H1 (cell line): ENCODE measurements around the gene MORN4. TPM values are rescaled to one million over a fixed set of nuclear protein-coding genes. Genes with fewer than 3 reads are reported as not detected.

Experiments
- CTCF ChIA-PET: fragments of 300-600 bp; sonication (Branson Sonifier 250); formaldehyde crosslinking; loops from one replicate; lab custom pipeline; 2021; ENCODE audit not compliant: partially characterized antibody; lab: Charles Lee
- POLR2A ChIA-PET: fragments of 300-600 bp; sonication (Branson Sonifier 250); formaldehyde crosslinking; loops from one replicate; lab custom pipeline; 2021; ENCODE audit warnings: inconsistent platforms; ENCODE audit not compliant: partially characterized antibody; lab: Charles Lee
- DNase-seq, 2 experiments: peaks; one replicate each; pipeline versions ENCODE4 v3.0.0 to v3.0.0-alpha.2; 2010 to 2022; ENCODE audit warnings: low spot score in 2 of 2, low read depth in 1 of 2, mixed read lengths in 1 of 2
- FAIRE-seq: peaks from 2 replicates; lab custom pipeline; 2011; peaks lifted over from hg19 to GRCh38; lab: Jason Lieb, UNC
- H2AFZ ChIP-seq: 2 replicates; pipeline ENCODE4 v1.8.1; 2012; ENCODE audit warnings: low read length, inconsistent platforms
- H2AK5ac ChIP-seq: 2 replicates; pipeline ENCODE4 v1.6.1; 2013; ENCODE audit warnings: low read depth, low read length
- H2BK120ac ChIP-seq: replicated peaks from 2 replicates; pipeline ENCODE3; 2013; ENCODE audit warnings: low read depth, low read length, inconsistent platforms
- H2BK12ac ChIP-seq: 2 replicates; pipeline ENCODE4 v1.6.1; 2013; ENCODE audit warnings: low read depth, low read length
- H2BK15ac ChIP-seq: 2 replicates; pipeline ENCODE4 v1.6.1; 2013; ENCODE audit warnings: low read length
- H2BK20ac ChIP-seq: 2 replicates; pipeline ENCODE4 v1.6.1; 2013; ENCODE audit warnings: low read length
- H2BK5ac ChIP-seq: 2 replicates; pipeline ENCODE4 v1.6.1; 2013; ENCODE audit warnings: low read depth, low read length
- H3K14ac ChIP-seq: 2 replicates; pipeline ENCODE4 v1.6.1; 2013; ENCODE audit warnings: inconsistent platforms; ENCODE audit not compliant: insufficient read length
- H3K18ac ChIP-seq: 2 replicates; pipeline ENCODE4 v1.6.1; 2013; ENCODE audit warnings: low read length; ENCODE audit errors: extremely low read depth
- H3K23ac ChIP-seq: 2 replicates; pipeline ENCODE4 v1.6.1; 2013; ENCODE audit warnings: inconsistent platforms; ENCODE audit not compliant: insufficient read length
- H3K23me2 ChIP-seq: 2 replicates; pipeline ENCODE4 v1.6.1; 2013; ENCODE audit warnings: low read depth, low read length
- H3K27ac ChIP-seq: 2 replicates; pipeline ENCODE4 v1.6.1; 2011; ENCODE audit warnings: low read depth, low read length, inconsistent platforms
- H3K27me3 ChIP-seq, 4 experiments: replicated peaks in 1 of 4; 1 replicate in 1 of 4; 2 replicates in 3 of 4; pipeline versions ENCODE4 v1.6.1 to v1.8.1; 2011 to 2013; ENCODE audit warnings: low read length in 3 of 4, mild to moderate bottlenecking in 3 of 4, inconsistent platforms in 2 of 4, mixed read lengths in 2 of 4, moderate library complexity in 1 of 4; ENCODE audit not compliant: control insufficient read depth in 3 of 4, insufficient read depth in 3 of 4; ENCODE audit errors: extremely low read depth in 1 of 4
- H3K36me3 ChIP-seq, 4 experiments: 2 replicates each; pipeline versions ENCODE4 v1.6.1 to v1.8.1; 2011 to 2013; ENCODE audit warnings: mild to moderate bottlenecking in 4 of 4, low read length in 3 of 4, moderate library complexity in 2 of 4, control low read depth in 1 of 4, inconsistent platforms in 1 of 4; ENCODE audit not compliant: insufficient read depth in 4 of 4, control insufficient read depth in 2 of 4
- H3K4ac ChIP-seq: replicated peaks from 2 replicates; pipeline ENCODE3; 2013; ENCODE audit warnings: low read length, low read depth, mixed read lengths, inconsistent platforms; ENCODE audit not compliant: insufficient read length
- H3K4me1 ChIP-seq, 4 experiments: replicated peaks in 1 of 4; 1 replicate in 1 of 4; 2 replicates in 3 of 4; pipeline versions ENCODE4 v1.6.1 to v1.8.1; 2011 to 2013; ENCODE audit warnings: low read length in 3 of 4, inconsistent platforms in 2 of 4, mixed read lengths in 1 of 4; ENCODE audit not compliant: insufficient read depth in 4 of 4, control insufficient read depth in 3 of 4
- H3K4me2 ChIP-seq, 2 experiments: 2 replicates each; pipeline versions ENCODE4 v1.6.1 to v1.8.1; 2011 to 2013; ENCODE audit warnings: low read depth in 2 of 2, low read length in 2 of 2, control low read depth in 1 of 2, inconsistent platforms in 1 of 2, mild to moderate bottlenecking in 1 of 2; ENCODE audit not compliant: insufficient read depth in 1 of 2
- H3K4me3 ChIP-seq, 4 experiments: fragments of 200-600, 300-600 bp in 1 of 4; sonication (generic), shearing (Covaris generic), sonication (Bioruptor Twin) in 1 of 4; 2 replicates each; pipeline versions ENCODE4 v1.5.1 to v1.8.1; 2011 to 2016; ENCODE audit warnings: low read length in 4 of 4, low read depth in 3 of 4, control low read depth in 2 of 4, inconsistent platforms in 2 of 4, mild to moderate bottlenecking in 2 of 4, mixed read lengths in 1 of 4, moderate library complexity in 1 of 4; ENCODE audit not compliant: insufficient read depth in 2 of 4; ENCODE audit errors: extremely low read depth in 1 of 4
- H3K56ac ChIP-seq: replicated peaks from 2 replicates; pipeline ENCODE3; 2013; ENCODE audit warnings: low read depth, mild to moderate bottlenecking, mixed read lengths, low read length, inconsistent platforms; ENCODE audit not compliant: insufficient read length
- H3K79me1 ChIP-seq: 2 replicates; pipeline ENCODE4 v1.6.1; 2013; ENCODE audit warnings: low read depth, low read length, control low read depth
- H3K79me2 ChIP-seq, 2 experiments: 2 replicates each; pipeline versions ENCODE4 v1.6.1 to v1.8.1; 2012 to 2013; ENCODE audit warnings: low read length in 2 of 2, mild to moderate bottlenecking in 2 of 2, inconsistent platforms in 1 of 2; ENCODE audit not compliant: insufficient read depth in 2 of 2, control insufficient read depth in 1 of 2
- H3K9ac ChIP-seq, 4 experiments: replicated peaks in 1 of 4; 1 replicate in 1 of 4; 2 replicates in 3 of 4; pipeline versions ENCODE4 v1.6.1 to v1.8.1; 2011 to 2013; ENCODE audit warnings: low read depth in 3 of 4, low read length in 3 of 4, control low read depth in 2 of 4, mild to moderate bottlenecking in 2 of 4, moderate library complexity in 2 of 4, inconsistent platforms in 1 of 4; ENCODE audit errors: extremely low read depth in 1 of 4
- H3K9me3 ChIP-seq, 2 experiments: 2 replicates each; pipeline versions ENCODE4 v1.6.1 to v1.8.1; 2012 to 2013; ENCODE audit warnings: mild to moderate bottlenecking in 2 of 2, moderate library complexity in 2 of 2, control low read depth in 1 of 2, inconsistent platforms in 1 of 2, low read depth in 1 of 2, low read length in 1 of 2, mixed read lengths in 1 of 2; ENCODE audit not compliant: insufficient read depth in 2 of 2
- H4K20me1 ChIP-seq, 2 experiments: replicated peaks in 1 of 2; 2 replicates each; pipeline versions ENCODE3 to v1.8.1; 2011 to 2013; ENCODE audit warnings: inconsistent platforms in 2 of 2, low read length in 2 of 2, mild to moderate bottlenecking in 1 of 2; ENCODE audit not compliant: insufficient read depth in 2 of 2, control insufficient read depth in 1 of 2
- H4K5ac ChIP-seq: 2 replicates; pipeline ENCODE4 v1.6.1; 2013; ENCODE audit warnings: low read length, low read depth, mixed read lengths, inconsistent platforms; ENCODE audit not compliant: insufficient read length
- H4K8ac ChIP-seq: 2 replicates; pipeline ENCODE4 v1.8.0; 2013; ENCODE audit warnings: mild to moderate bottlenecking, moderate library complexity, low read length, inconsistent platforms; ENCODE audit not compliant: insufficient read depth; ENCODE audit errors: extremely low read depth
- H4K91ac ChIP-seq: replicated peaks from 2 replicates; pipeline ENCODE3; 2013; ENCODE audit warnings: low read length, mixed read lengths, inconsistent platforms; ENCODE audit not compliant: insufficient read length
- BRCA1 ChIP-seq: IDR thresholded peaks from 2 replicates; pipeline ENCODE4 v1.6.1; 2012; ENCODE audit warnings: low read depth, low read length, improper control_type of control experiment
- SP2 ChIP-seq: IDR thresholded peaks from 2 replicates; pipeline ENCODE4 v1.6.1; 2012; ENCODE audit warnings: mild to moderate bottlenecking, low read length, inconsistent platforms
- TAF1 ChIP-seq: IDR thresholded peaks from 2 replicates; pipeline ENCODE4 v1.6.1; 2011; ENCODE audit warnings: mild to moderate bottlenecking, low read depth, low read length
- WGBS, 2 experiments: shearing (Covaris generic) in 1 of 2; methylation state at CpG; one replicate each; pipeline versions ENCODE4 v1.1.6 to v1.1.7; 2013 to 2015; ENCODE audit warnings: low lambda C conversion rate in 2 of 2, mixed read lengths in 2 of 2, inconsistent platforms in 1 of 2, low coverage in 1 of 2, missing lambda C conversion rate in 1 of 2; ENCODE audit not compliant: insufficient replicate concordance in 2 of 2, insufficient coverage in 1 of 2, insufficient read length in 1 of 2; ENCODE audit errors: extremely low coverage in 1 of 2, missing lambda C conversion rate in 1 of 2; 5-methylcytosine and 5-hydroxymethylcytosine counted together
- polyA plus RNA-seq, 7 experiments: library from polyadenylated mRNA; depleted of rRNA in 3 of 7; stranded (reverse) in 5 of 7; unstranded in 2 of 7; fragments of >200 nt in 5 of 7; fragments of 200-250 nt in 2 of 7; gene quantifications; 1 replicate in 5 of 7; 2 replicates in 1 of 7; 4 replicates in 1 of 7; pipeline versions ENCODE4 v1.2.1 to v1.2.3, GENCODE V29; 2011 to 2013; ENCODE audit warnings: missing spikeins in 2 of 7, mixed read lengths in 2 of 7
- total RNA-seq: library from RNA; stranded (reverse); fragmentation: NEBNext Ultra II Directional; extraction: Animal tissue kit (Norgen Biotek cat#: 25700); gene quantifications from 2 replicates; pipeline ENCODE4 v1.2.1, GENCODE V29; 2021

Gene MORN4
- total and polyA plus RNA-seq, 2 of the 8 experiments (the other 6 are each of a cell fraction or from before 2014, with no cell fraction given): 13.6 to 22.0 TPM

GRCh38 chr10:97577701-97578100, 55.6 kb downstream of the MORN4 start:
- FAIRE-seq: no peak
- TF ChIP-seq SP2 (no peak), BRCA1 (no peak), TAF1 (no peak)

More at GRCh38 chr10:97577701-97578100, 55.6 kb downstream of the MORN4 start:
- Histone ChIP-seq H3K9ac (no peak overlapping the region), H3K27ac (no peak overlapping the region), H3K27me3 (no peaks in the 10 kb centered on the region; a peak in 1 of 7 replicates), H4K91ac (no peak overlapping the region), H2BK120ac (no peak overlapping the region), H3K36me3 (no peaks in the 10 kb centered on the region; a peak in 1 of 8 replicates), H2AK5ac (no peak overlapping the region), H3K23me2 (no peaks in the 10 kb centered on the region), H3K56ac (no peak overlapping the region), H2BK5ac (no peak overlapping the region), H3K79me1 (no peaks in the 10 kb centered on the region), H4K20me1 (no peaks in the 10 kb centered on the region), H3K18ac (no peak overlapping the region), H3K9me3 (no peaks in the 10 kb centered on the region), H3K23ac (no peak overlapping the region), H3K14ac (no peak overlapping the region), H4K8ac (peak overlapping the region; percentile 75; the same call in 1 of the 2 replicates), H3K4ac (no peak overlapping the region), H2BK12ac (no peak overlapping the region), H2BK20ac (no peak overlapping the region), H4K5ac (no peak overlapping the region), H2BK15ac (no peak overlapping the region), H3K79me2 (no peaks in the 10 kb centered on the region), H3K4me2 (no peak overlapping the region), H3K4me1 (peaks cover 0 to 6% (median 3%) of the 10 kb centered on the region in 4 experiments; a peak in 2 of 7 replicates), H3K4me3 (no peak overlapping the region), H2AFZ (no peak overlapping the region; the same call in 1 of the 2 replicates)
- ChIA-PET POLR2A (interaction anchor here (1.1 kb wide), 1 partner anchor 35 kb away, joined by 3 read pairs; no protein-coding TSS in a partner anchor), CTCF (interaction anchor here (0.7 to 12.9 kb wide), 7 partner anchors 10 to 112 kb away, joined by 3 to 169 read pairs (median 5); no protein-coding TSS in a partner anchor)
- WGBS, 2 experiments: 89% methylated on average over 9 of the region's 9 CpGs; no CpG with 5 or more reads in 1 of the 2 experiments
- no peak for DNase-seq
